ENCODE results near the gene REC8. TPM values are rescaled to one million over a fixed set of nuclear protein-coding genes. Genes with fewer than 3 reads are reported as not detected.

Gene REC8
- total RNA-seq, 1 donor from 2014 or later = 9.6 TPM

DNA sequence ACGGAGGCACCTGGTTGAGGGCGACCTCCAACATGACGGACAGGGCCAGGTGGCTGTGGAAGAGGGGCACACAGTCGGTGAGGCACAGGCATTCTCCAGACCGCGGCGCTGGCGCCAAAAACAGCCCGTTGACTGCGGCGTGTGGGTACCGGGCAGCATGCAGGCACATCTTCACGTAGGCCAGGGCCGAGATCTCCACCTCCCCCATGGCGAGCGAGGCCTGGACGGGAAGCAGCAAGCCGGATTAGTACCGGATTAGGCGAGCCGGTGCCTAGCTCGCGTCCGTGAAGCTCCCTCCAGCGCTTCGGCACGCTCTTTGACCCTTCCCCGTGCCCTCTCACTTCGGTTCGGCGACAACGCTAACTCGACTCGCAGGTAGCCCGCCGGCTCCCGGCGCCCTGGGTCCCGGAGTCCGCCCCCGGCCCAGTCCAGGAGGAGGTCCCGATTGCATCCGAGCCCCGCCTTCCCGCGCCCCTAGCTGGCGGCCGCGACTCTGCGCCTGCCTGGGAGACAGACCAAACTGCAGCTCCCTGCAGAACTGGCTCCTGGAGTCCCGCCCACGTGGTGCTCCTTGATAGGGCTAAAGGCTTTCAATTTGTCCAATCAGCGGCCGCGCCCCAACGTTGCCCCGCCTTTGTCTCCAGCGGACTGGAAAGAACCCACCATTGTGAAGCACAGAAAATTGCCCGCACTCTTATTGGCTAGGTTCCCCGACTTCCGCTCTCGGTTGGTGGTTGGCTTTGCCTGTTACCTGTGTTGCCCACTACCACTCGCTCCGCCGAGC, 30.6 kb upstream of the REC8 start, which contains the start of gene EMC9:
Gene EMC9, minus strand, starts transcription at position 495 of the 784 bp plus-strand sequence. Its CDS starts 287 bp downstream, at position 208.
- Histone ChIP-seq H3K4me3 (peak within 1 kb of the TSS; percentile 80 to 81), H3K9me3 (no peaks in the 10 kb centered on the region), H3K36me3 (peaks cover 11 to 18% of the 10 kb centered on the region in 2 donors), H3K27me3 (no peaks in the 10 kb centered on the region), H3K4me1 (peaks cover 18 to 39% of the 10 kb centered on the region in 2 donors), H3K27ac (peak within 1 kb of the TSS; percentile 76 to 89)
- DNase-seq (ENCODE audit: low spot score in 2 of 2) = peak; percentile 100
- intact Hi-C loops (cut with DNase I) = loop anchor here (1.0 to 10.0 kb wide), 3 partner anchors 26 to 836 kb away; partner anchors contain the start of genes BCL2L2, PPP1R3E and TINF2
- TF ChIP-seq, protein P1, sequence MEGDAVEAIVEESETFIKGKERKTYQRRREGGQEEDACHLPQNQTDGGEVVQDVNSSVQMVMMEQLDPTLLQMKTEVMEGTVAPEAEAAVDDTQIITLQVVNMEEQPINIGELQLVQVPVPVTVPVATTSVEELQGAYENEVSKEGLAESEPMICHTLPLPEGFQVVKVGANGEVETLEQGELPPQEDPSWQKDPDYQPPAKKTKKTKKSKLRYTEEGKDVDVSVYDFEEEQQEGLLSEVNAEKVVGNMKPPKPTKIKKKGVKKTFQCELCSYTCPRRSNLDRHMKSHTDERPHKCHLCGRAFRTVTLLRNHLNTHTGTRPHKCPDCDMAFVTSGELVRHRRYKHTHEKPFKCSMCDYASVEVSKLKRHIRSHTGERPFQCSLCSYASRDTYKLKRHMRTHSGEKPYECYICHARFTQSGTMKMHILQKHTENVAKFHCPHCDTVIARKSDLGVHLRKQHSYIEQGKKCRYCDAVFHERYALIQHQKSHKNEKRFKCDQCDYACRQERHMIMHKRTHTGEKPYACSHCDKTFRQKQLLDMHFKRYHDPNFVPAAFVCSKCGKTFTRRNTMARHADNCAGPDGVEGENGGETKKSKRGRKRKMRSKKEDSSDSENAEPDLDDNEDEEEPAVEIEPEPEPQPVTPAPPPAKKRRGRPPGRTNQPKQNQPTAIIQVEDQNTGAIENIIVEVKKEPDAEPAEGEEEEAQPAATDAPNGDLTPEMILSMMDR (IDR thresholded peaks at IDR 0.05) = peak; percentile 22 to 74 (median 45)

DNA sequence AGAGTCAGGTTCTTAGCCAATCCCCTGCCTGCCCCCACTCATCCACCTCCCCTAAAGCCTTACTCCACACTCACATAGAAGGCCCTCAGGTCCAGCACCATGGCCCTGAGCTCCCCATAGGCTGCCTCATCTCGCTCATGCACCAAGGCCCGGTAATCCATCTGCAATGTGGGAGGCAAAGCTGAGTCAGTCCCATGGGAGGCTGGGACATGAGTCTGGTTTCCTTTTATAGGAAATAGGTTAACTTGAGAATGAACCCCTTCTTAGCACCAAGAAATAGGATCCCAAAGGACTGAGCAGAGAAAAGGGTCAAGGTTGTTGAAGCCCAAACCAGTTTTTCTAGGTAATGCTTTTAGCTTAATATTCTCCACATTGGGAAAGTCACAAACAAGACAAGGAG, 28.4 kb upstream of the REC8 start:
- peaks cover 23 to 36% of the 10 kb centered on the region in 2 donors for H3K4me1 ChIP-seq
- no peak overlapping the region for H3K27ac ChIP-seq
- no peaks in the 10 kb centered on the region for H3K27me3 ChIP-seq
- no peaks in the 10 kb centered on the region for H3K9me3 ChIP-seq
- intact Hi-C loops (cut with DNase I) = loop anchor here (10.0 kb wide), 1 partner anchor 839 kb away; the partner anchor contains the start of genes BCL2L2 and PPP1R3E
- DNase-seq (ENCODE audit: low spot score in 2 of 2) = no peak
- TF ChIP-seq, protein P1 (IDR thresholded peaks at IDR 0.05) = no peak
- H3K36me3 ChIP-seq = peaks cover 2 to 8% of the 10 kb centered on the region in 2 donors
- no peak overlapping the region for H3K4me3 ChIP-seq

GRCh38 chr14:24144451-24144850, 27.4 kb upstream of the REC8 start:
- TF ChIP-seq, protein P1 (IDR thresholded peaks at IDR 0.05) = no peak
- H3K36me3 ChIP-seq = peaks cover 6 to 7% of the 10 kb centered on the region in 2 donors
- no peak for DNase-seq (ENCODE audit: low spot score in 2 of 2)
- intact Hi-C loops (cut with DNase I) = loop anchor here (10.0 kb wide), 1 partner anchor 840 kb away; the partner anchor contains the start of genes BCL2L2 and PPP1R3E
- H3K27me3 ChIP-seq = no peaks in the 10 kb centered on the region
- no peak overlapping the region for H3K4me3 ChIP-seq
- no peaks in the 10 kb centered on the region for H3K9me3 ChIP-seq
- H3K4me1 ChIP-seq = peaks cover 26 to 34% of the 10 kb centered on the region in 2 donors
- no peak overlapping the region for H3K27ac ChIP-seq

DNA sequence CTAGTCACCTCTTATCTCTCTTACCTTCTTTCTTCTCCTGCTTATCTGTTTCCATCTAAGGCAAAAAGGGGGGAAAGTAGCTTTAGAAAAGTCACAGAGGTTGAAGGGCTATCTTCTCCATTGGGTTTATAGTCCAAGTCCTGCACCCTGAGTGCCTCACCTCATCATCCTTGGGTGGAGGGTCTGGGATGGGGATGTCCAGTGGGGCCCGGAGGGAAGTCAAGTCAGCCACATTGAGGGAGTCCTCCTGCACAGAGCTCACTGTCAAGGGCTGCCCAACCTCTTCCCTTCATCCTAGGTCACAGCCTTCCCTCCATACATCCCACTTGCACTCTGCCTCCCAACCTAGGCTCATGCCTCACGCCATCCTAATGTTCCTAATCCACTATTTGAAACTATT, 26.7 kb upstream of the REC8 start:
- intact Hi-C loops (cut with DNase I) = loop anchor here (5.0 to 10.0 kb wide), 2 partner anchors 87 to 840 kb away; partner anchors contain the start of genes BCL2L2, GMPR2, NEDD8 and PPP1R3E
- DNase-seq (ENCODE audit: low spot score in 2 of 2) = no peak
- TF ChIP-seq, protein P1 (IDR thresholded peaks at IDR 0.05) = no peak
- Histone ChIP-seq H3K27me3 (no peaks in the 10 kb centered on the region), H3K36me3 (peaks cover 13 to 14% of the 10 kb centered on the region in 2 donors), H3K9me3 (no peaks in the 10 kb centered on the region), H3K4me3 (peak overlapping the region in 1 of 2 donors; percentile 100), H3K27ac (peak overlapping the region; percentile 75 to 90), H3K4me1 (peaks cover 26 to 27% of the 10 kb centered on the region in 2 donors)

GRCh38 chr14:24145690-24146452, 26.0 kb upstream of the REC8 start:
- no peak for DNase-seq (ENCODE audit: low spot score in 2 of 2)
- Histone ChIP-seq H3K4me1 (peaks cover 24 to 26% of the 10 kb centered on the region in 2 donors), H3K27me3 (no peaks in the 10 kb centered on the region), H3K36me3 (peaks cover 16 to 20% of the 10 kb centered on the region in 2 donors), H3K4me3 (peak overlapping the region; percentile 76 to 100), H3K9me3 (no peaks in the 10 kb centered on the region), H3K27ac (peak overlapping the region; percentile 75 to 90)
- intact Hi-C loops (cut with DNase I) = loop anchor here (2.0 to 10.0 kb wide), 4 partner anchors 43 to 841 kb away; partner anchors contain the start of genes BCL2L2, GMPR2, IPO4 and NEDD8
- TF ChIP-seq, protein P1 (IDR thresholded peaks at IDR 0.05) = no peak
